Neural cell (in vitro differentiated cells): Measurements from ENCODE around the gene E2F1. TPM values are rescaled to one million over a fixed set of nuclear protein-coding genes. Genes with fewer than 3 reads are reported as not detected.

ENCODE experiments used
- H2AFZ ChIP-seq: fragments of 200-600, 300-800 bp; sonication (generic), shearing (Covaris generic); 2 replicates; pipeline ENCODE4 v1.6.0; 2014; ENCODE audit warnings: low read depth, mild to moderate bottlenecking, antibody characterized with exemption, low read length, moderate library complexity
- H3F3A ChIP-seq: fragments of 200-600 bp; shearing (Covaris generic); 2 replicates; pipeline ENCODE4 v1.6.1; 2016; ENCODE audit warnings: mild to moderate bottlenecking, moderate library complexity, mixed read lengths, antibody characterized with exemption, low read length; ENCODE audit not compliant: insufficient read depth, poor library complexity, severe bottlenecking
- H3K27ac ChIP-seq: fragments of 200-600, 300-800 bp; sonication (generic), shearing (Covaris generic); 2 replicates; pipeline ENCODE4 v1.5.1; 2014; ENCODE audit warnings: mild to moderate bottlenecking, low read length, moderate library complexity
- H3K27me3 ChIP-seq: fragments of 300-800, 200-600 bp; sonication (generic), shearing (Covaris generic); 2 replicates; pipeline ENCODE4 v1.6.0; 2014; ENCODE audit warnings: mild to moderate bottlenecking, low read depth, low read length, moderate library complexity; ENCODE audit not compliant: insufficient read depth
- H3K36me3 ChIP-seq: fragments of 300-800, 200-600 bp; sonication (generic), shearing (Covaris generic); 2 replicates; pipeline ENCODE4 v1.5.1; 2014; ENCODE audit warnings: mild to moderate bottlenecking, antibody characterized with exemption, low read length, moderate library complexity; ENCODE audit not compliant: insufficient read depth
- H3K4me2 ChIP-seq: fragments of 300-800, 200-600 bp; sonication (generic), shearing (Covaris generic); 2 replicates; pipeline ENCODE4 v1.6.0; 2014; ENCODE audit warnings: mild to moderate bottlenecking, low read length
- H3K4me3 ChIP-seq: fragments of 300-800, 200-600 bp; sonication (generic), shearing (Covaris generic); 2 replicates; pipeline ENCODE4 v1.5.1; 2014; ENCODE audit warnings: mild to moderate bottlenecking, low read length, moderate library complexity
- H3K79me2 ChIP-seq: fragments of 200-600 bp; shearing (Covaris generic); replicated peaks from 2 replicates; pipeline ENCODE4 v1.6.0; 2014; ENCODE audit warnings: mild to moderate bottlenecking, low read length, moderate library complexity; ENCODE audit not compliant: insufficient read depth
- H3K9ac ChIP-seq: fragments of 300-800, 200-600 bp; sonication (generic), shearing (Covaris generic); 2 replicates; pipeline ENCODE4 v1.6.1; 2016; ENCODE audit warnings: mild to moderate bottlenecking, low read length, mixed read lengths
- H3K9me2 ChIP-seq: fragments of 200-600 bp; shearing (Covaris generic); 2 replicates; pipeline ENCODE4 v1.6.1; 2016; ENCODE audit warnings: mild to moderate bottlenecking, low read length, mixed read lengths; ENCODE audit not compliant: insufficient read depth
- H3K9me3 ChIP-seq: fragments of 200-600, 300-800 bp; sonication (generic), shearing (Covaris generic); 2 replicates; pipeline ENCODE4 v1.6.1; 2016; ENCODE audit warnings: mild to moderate bottlenecking, mixed run types, low read length, moderate library complexity, mixed read lengths
- H4K20me1 ChIP-seq: fragments of 200-600 bp; shearing (Covaris generic); 2 replicates; pipeline ENCODE4 v1.6.1; 2016; ENCODE audit warnings: mild to moderate bottlenecking, mixed run types; ENCODE audit not compliant: insufficient read depth
- CTCF ChIP-seq: fragments of 450-650 bp; IDR thresholded peaks from 2 replicates; pipeline ENCODE4 v1.5.1; 2014; ENCODE audit warnings: antibody characterized with exemption, mild to moderate bottlenecking, moderate library complexity; ENCODE audit not compliant: poor library complexity, severe bottlenecking
- EP300 ChIP-seq: fragments of 450-650 bp; conservative IDR thresholded peaks from 2 replicates; pipeline ENCODE4 v1.6.1; 2014; ENCODE audit warnings: antibody characterized with exemption, mild to moderate bottlenecking, moderate library complexity; ENCODE audit not compliant: poor library complexity, severe bottlenecking
- EZH2 ChIP-seq: fragments of 200-600, 300-800 bp; shearing (Covaris generic), sonication (generic); IDR thresholded peaks from 2 replicates; pipeline ENCODE4 v1.6.1; 2014; ENCODE audit warnings: antibody characterized with exemption, low read length, borderline replicate concordance, mild to moderate bottlenecking; ENCODE audit not compliant: insufficient read depth, poor library complexity, severe bottlenecking
- MXI1 ChIP-seq: fragments of 450-650 bp; conservative IDR thresholded peaks from 2 replicates; pipeline ENCODE4 v1.6.1; 2014; ENCODE audit warnings: antibody characterized with exemption, mild to moderate bottlenecking; ENCODE audit not compliant: poor library complexity, severe bottlenecking
- POLR2AphosphoS5 ChIP-seq: IDR thresholded peaks from 2 replicates; pipeline ENCODE4 v1.6.1; 2012
- RAD21 ChIP-seq: fragments of 450-650 bp; conservative IDR thresholded peaks from 2 replicates; pipeline ENCODE4 v1.6.1; 2014; ENCODE audit warnings: antibody characterized with exemption, mild to moderate bottlenecking, moderate library complexity
- REST ChIP-seq: IDR thresholded peaks from 2 replicates; pipeline ENCODE4 v1.6.1; 2012; ENCODE audit warnings: borderline replicate concordance
- SMC3 ChIP-seq: fragments of 450-650 bp; conservative IDR thresholded peaks from 2 replicates; pipeline ENCODE4 v1.6.1; 2014; ENCODE audit warnings: antibody characterized with exemption, mild to moderate bottlenecking, moderate library complexity; ENCODE audit not compliant: poor library complexity
- TAF1 ChIP-seq: IDR thresholded peaks from 2 replicates; pipeline ENCODE4 v1.6.1; 2012; ENCODE audit warnings: low read depth
- polyA plus RNA-seq: library from polyadenylated mRNA; depleted of rRNA; stranded (reverse); fragments of >200 nt; gene quantifications from 2 replicates; pipeline ENCODE4 v1.2.3, GENCODE V29; 2014

E2F1 gene
- polyA plus RNA-seq, 1 donor from 2014 or later = 2.3 TPM

- H3K4me2 ChIP-seq = no peak overlapping the region
- no peaks in the 10 kb centered on the region for H3F3A ChIP-seq
- H3K79me2 ChIP-seq = no peaks in the 10 kb centered on the region
- H3K9me3 ChIP-seq = no peaks in the 10 kb centered on the region
- no peak overlapping the region for H3K27ac ChIP-seq
- no peaks in the 10 kb centered on the region for H3K36me3 ChIP-seq
- no peak overlapping the region for H3K4me3 ChIP-seq
- TF ChIP-seq EP300 (no peak), MXI1 (no peak), REST (no peak), EZH2 (no peak), POLR2AphosphoS5 (no peak), RAD21 (no peak), SMC3 (no peak), CTCF (no peak), TAF1 (no peak)
- no peaks in the 10 kb centered on the region for H3K9me2 ChIP-seq
- no peak overlapping the region for H3K9ac ChIP-seq
- H4K20me1 ChIP-seq = no peaks in the 10 kb centered on the region
- no peak overlapping the region for H2AFZ ChIP-seq
- no peaks in the 10 kb centered on the region for H3K27me3 ChIP-seq
Measured at GRCh38 chr20:33660685-33661058, 25.5 kb downstream of the E2F1 start.

GRCh38 chr20:33660035-33660684 is 26.0 kb downstream of the E2F1 start:
- H3K4me2 ChIP-seq = no peak overlapping the region
- TF ChIP-seq RAD21 = no peak
- TF ChIP-seq CTCF = no peak
- no peak for TF ChIP-seq SMC3
- TF ChIP-seq POLR2AphosphoS5 = no peak
- no peak for TF ChIP-seq EZH2
- no peak for TF ChIP-seq EP300
- TF ChIP-seq TAF1 = no peak
- TF ChIP-seq MXI1 = no peak
- no peak for TF ChIP-seq REST
- H3K79me2 ChIP-seq = no peaks in the 10 kb centered on the region
- no peaks in the 10 kb centered on the region for H3K9me2 ChIP-seq
- no peaks in the 10 kb centered on the region for H3K27me3 ChIP-seq
- H3F3A ChIP-seq = no peaks in the 10 kb centered on the region
- no peak overlapping the region for H3K4me3 ChIP-seq
- H3K36me3 ChIP-seq = no peaks in the 10 kb centered on the region
- H3K9me3 ChIP-seq = no peaks in the 10 kb centered on the region
- H4K20me1 ChIP-seq = no peaks in the 10 kb centered on the region
- H3K27ac ChIP-seq = no peak overlapping the region
- H3K9ac ChIP-seq = no peak overlapping the region
- no peak overlapping the region for H2AFZ ChIP-seq
